Stimulated activated CD4-positive, alpha-beta T cell treated with anti-CD3 and anti-CD28 coated beads, Interleukin-4, amount 100 ng/mL, for 4 hours (primary cell): ENCODE results near the gene BCL7B.

Source experiments
- DNase-seq, 2 experiments: peaks; one replicate each; pipeline ENCODE4 v3.0.0-alpha.2; 2020

BCL7B gene

DNA sequence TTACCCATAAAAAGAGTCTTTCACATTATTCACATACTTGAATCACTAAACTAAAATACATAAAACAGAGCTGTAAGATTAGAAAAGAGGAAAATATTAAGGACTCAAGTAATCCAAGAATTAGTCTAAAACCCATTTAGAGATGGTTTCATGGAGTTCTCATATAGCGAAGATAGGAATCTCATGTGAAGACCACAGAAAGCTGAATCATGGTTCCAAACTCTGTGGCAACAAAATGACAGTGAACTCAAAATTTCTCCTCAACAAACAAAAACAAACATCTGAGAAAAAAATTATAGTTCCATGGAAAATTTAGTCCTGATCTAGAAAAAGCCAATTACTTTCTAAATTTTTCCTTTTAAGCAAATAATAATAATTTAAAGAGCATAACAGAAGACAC lies 70.0 kb downstream of the BCL7B start:
- no peak for DNase-seq
